Breast epithelium (tissue), 4 donors: ENCODE data around the gene SPATA12. TPM values are rescaled to one million over a fixed set of nuclear protein-coding genes. Genes with fewer than 3 reads are reported as not detected.

Experiments
- DNase-seq, 2 donors: peaks; one replicate each; pipeline ENCODE4 v3.0.0-alpha.2; 2019; ENCODE audit warnings: low spot score in 2 of 2
- H3K27ac ChIP-seq, 2 donors: fragments of 200-600 bp; sonication (generic) in 1 of 2; one replicate each; pipeline ENCODE4 v1.5.1; 2016 to 2019; ENCODE audit warnings: mild to moderate bottlenecking in 1 of 2
- H3K27me3 ChIP-seq, 2 donors: fragments of 200-600 bp; sonication (generic) in 1 of 2; one replicate each; pipeline versions ENCODE4 v1.5.1 to v1.6.0; 2017 to 2019; ENCODE audit warnings: control low read depth in 1 of 2, mild to moderate bottlenecking in 1 of 2
- H3K36me3 ChIP-seq: fragments of 200-600 bp; one replicate; pipeline ENCODE4 v1.5.1; 2019
- H3K4me1 ChIP-seq, 2 donors: fragments of 200-600 bp; sonication (generic); one replicate each; pipeline ENCODE4 v1.5.1; 2016 to 2019; ENCODE audit warnings: control low read depth in 1 of 2
- H3K4me3 ChIP-seq, 3 donors: fragments of 200-600 bp; sonication (generic); 1 replicate in 2 of 3; 2 replicates in 1 of 3; pipeline ENCODE4 v1.5.1; 2016 to 2019; ENCODE audit warnings: mild to moderate bottlenecking in 3 of 3, moderate library complexity in 2 of 3
- H3K9me3 ChIP-seq, 2 donors: fragments of 200-600 bp; sonication (generic) in 1 of 2; one replicate each; pipeline ENCODE4 v1.5.1; 2016 to 2019; ENCODE audit warnings: control low read depth in 1 of 2
- CTCF ChIP-seq, 3 donors: fragments of 450-650 bp; IDR thresholded peaks; one replicate each; pipeline ENCODE4 v1.5.1; 2016 to 2017; ENCODE audit warnings: antibody characterized with exemption in 3 of 3, mild to moderate bottlenecking in 3 of 3, moderate library complexity in 3 of 3
- POLR2A ChIP-seq: fragments of 450-650 bp; IDR thresholded peaks from one replicate; pipeline ENCODE4 v1.6.1; 2016; ENCODE audit warnings: antibody characterized with exemption, mild to moderate bottlenecking, moderate library complexity
- POLR2AphosphoS5 ChIP-seq, 3 donors: sonication (generic); formaldehyde crosslinking; IDR thresholded peaks; one replicate each; pipeline ENCODE4 v1.6.1; 2017; ENCODE audit warnings: antibody characterized with exemption in 3 of 3
- intact Hi-C: fragments of 100-400 bp; cut with DNase I; formaldehyde crosslinking; loops from one replicate; pipeline ENCODE4 v1.15.1; 2023; ENCODE audit warnings: low total_unique reads
- total RNA-seq, 3 donors: library from RNA; depleted of rRNA; stranded (reverse); fragments of >200 nt; gene quantifications; one replicate each; pipeline ENCODE4 v1.1.0, GENCODE V29; 2016

The SPATA12 gene
- total RNA-seq, 3 donors from 2014 or later = 0.29 TPM; not detected in 2

- intact Hi-C loops = no loop called here
- H3K27ac ChIP-seq = peak overlapping the region in 1 of 2 donors; percentile 36
Observed at GRCh38 chr3:57066471-57066870, 6.0 kb downstream of the SPATA12 start.

DNA sequence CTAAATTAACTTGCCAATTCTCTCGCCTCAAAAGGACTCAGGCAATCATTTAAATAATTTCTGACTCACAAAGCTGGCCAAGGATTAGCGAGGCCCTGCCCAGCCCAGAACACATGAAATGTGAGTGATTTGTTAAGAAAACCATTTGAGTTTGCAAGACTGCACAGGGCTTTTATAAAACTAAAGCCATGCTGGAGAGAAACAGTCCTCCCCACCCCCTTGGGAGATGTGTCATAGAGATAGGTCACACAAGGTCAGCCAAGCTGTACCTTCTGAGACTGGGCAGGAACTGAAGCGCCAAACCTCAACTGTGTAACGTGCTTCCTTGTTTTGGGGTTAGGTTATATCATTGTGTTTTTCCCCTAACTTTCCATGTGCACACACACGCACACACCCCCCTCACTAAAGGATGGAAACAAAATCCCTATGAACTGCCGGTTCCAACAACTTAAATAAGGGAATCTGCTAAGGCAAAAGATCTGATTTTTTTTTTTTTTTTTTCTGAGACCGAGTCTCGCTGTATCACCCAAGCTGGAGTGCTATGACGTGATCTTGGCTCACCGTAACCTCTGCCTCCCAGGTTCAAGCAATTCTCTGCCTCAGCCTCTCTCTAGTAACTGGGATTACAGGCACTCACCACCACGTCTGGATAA is 8.1 kb downstream of the SPATA12 start:
- H3K9me3 ChIP-seq = no peaks in the 10 kb centered on the region
- H3K27ac ChIP-seq = peak overlapping the region; percentile 50 to 72
- no peaks in the 10 kb centered on the region for H3K4me1 ChIP-seq
- peak in 1 of 2 donors; percentile 54 for DNase-seq
- H3K36me3 ChIP-seq = no peaks in the 10 kb centered on the region
- intact Hi-C loops = no loop called here
- H3K4me3 ChIP-seq = peak overlapping the region in 1 of 3 donors; percentile 17
- H3K27me3 ChIP-seq = no peaks in the 10 kb centered on the region
- TF ChIP-seq POLR2AphosphoS5 (IDR thresholded peaks at IDR 0.05) = peak; percentile 27 to 69 (median 58)
- no peak for TF ChIP-seq POLR2A

More at GRCh38 chr3:57066471-57066870, 6.0 kb downstream of the SPATA12 start:
- no peak for DNase-seq
- no peak for TF ChIP-seq CTCF (IDR thresholded peaks at IDR 0.05)
- no peak for TF ChIP-seq POLR2A
- TF ChIP-seq POLR2AphosphoS5 (IDR thresholded peaks at IDR 0.05) = no peak
- Histone ChIP-seq H3K4me1 (no peaks in the 10 kb centered on the region), H3K36me3 (no peaks in the 10 kb centered on the region), H3K4me3 (no peak overlapping the region), H3K27me3 (no peaks in the 10 kb centered on the region), H3K9me3 (no peaks in the 10 kb centered on the region)

- DNase-seq = no peak
Observed at GRCh38 chr3:57069503-57069902, 9.0 kb downstream of the SPATA12 start.

DNA sequence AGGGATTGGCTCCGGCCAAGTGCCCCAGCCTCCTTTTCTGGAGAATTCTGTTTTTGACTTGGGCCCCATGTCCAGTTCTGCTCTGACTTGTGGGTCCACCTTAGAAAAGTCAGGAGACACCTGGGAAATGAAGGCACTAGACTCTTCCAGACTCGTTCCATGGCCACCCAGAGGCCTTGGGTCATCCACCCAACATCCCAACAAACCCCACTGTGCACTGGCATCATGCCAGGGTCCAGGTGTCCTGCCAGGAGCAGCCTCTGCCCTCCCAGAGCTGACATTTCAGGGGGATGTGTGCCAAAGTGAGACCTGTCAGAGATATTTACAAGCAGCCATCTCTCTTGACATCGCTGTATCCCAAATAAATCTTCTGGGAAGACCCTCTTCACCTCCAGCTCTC is 13.2 kb downstream of the SPATA12 start:
- no peak overlapping the region for H3K4me3 ChIP-seq
- no peak for TF ChIP-seq POLR2A
- TF ChIP-seq POLR2AphosphoS5 (IDR thresholded peaks at IDR 0.05) = no peak
- TF ChIP-seq CTCF (IDR thresholded peaks at IDR 0.05) = no peak
- intact Hi-C loops = loop anchor here (10.0 kb wide), 1 partner anchor 59 kb away; no protein-coding TSS in a partner anchor
- no peak overlapping the region for H3K27ac ChIP-seq
- H3K36me3 ChIP-seq = no peaks in the 10 kb centered on the region
- no peaks in the 10 kb centered on the region for H3K9me3 ChIP-seq
- no peaks in the 10 kb centered on the region for H3K27me3 ChIP-seq
- no peaks in the 10 kb centered on the region for H3K4me1 ChIP-seq
- DNase-seq = no peak

More at GRCh38 chr3:57069503-57069902, 9.0 kb downstream of the SPATA12 start:
- intact Hi-C loops = no loop called here
- H3K9me3 ChIP-seq = no peaks in the 10 kb centered on the region
- no peaks in the 10 kb centered on the region for H3K36me3 ChIP-seq
- TF ChIP-seq POLR2AphosphoS5 (IDR thresholded peaks at IDR 0.05) (no peak), POLR2A (no peak)
- no peaks in the 10 kb centered on the region for H3K4me1 ChIP-seq
- peak overlapping the region in 1 of 2 donors; percentile 72 for H3K27ac ChIP-seq
- H3K4me3 ChIP-seq = no peak overlapping the region
- no peaks in the 10 kb centered on the region for H3K27me3 ChIP-seq

DNA sequence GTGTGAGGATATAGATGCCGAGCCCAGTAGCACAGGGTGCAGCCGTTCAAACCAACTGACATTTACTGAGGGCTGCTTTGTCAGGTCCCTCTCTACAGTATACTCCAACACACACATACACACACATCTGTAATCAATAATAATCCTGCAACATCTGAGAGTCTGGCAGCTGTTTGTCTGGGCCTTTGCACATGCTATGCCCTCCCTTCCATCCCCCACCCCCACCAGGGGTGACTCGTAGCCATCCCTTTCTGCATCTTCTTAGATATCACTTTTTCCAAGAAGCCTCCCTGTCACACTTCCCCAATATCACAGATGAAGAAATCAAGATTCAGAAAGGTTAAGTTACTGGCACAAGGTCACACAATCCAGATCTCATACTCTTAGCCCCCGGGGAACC is 13.7 kb downstream of the SPATA12 start:
- Histone ChIP-seq H3K9me3 (no peaks in the 10 kb centered on the region), H3K27ac (no peak overlapping the region), H3K4me3 (no peak overlapping the region), H3K27me3 (no peaks in the 10 kb centered on the region), H3K36me3 (no peaks in the 10 kb centered on the region), H3K4me1 (no peaks in the 10 kb centered on the region)
- intact Hi-C loops = loop anchor here (10.0 kb wide), 1 partner anchor 59 kb away; no protein-coding TSS in a partner anchor
- TF ChIP-seq CTCF (IDR thresholded peaks at IDR 0.05) (no peak), POLR2AphosphoS5 (IDR thresholded peaks at IDR 0.05) (no peak), POLR2A (no peak)
- no peak for DNase-seq

DNA sequence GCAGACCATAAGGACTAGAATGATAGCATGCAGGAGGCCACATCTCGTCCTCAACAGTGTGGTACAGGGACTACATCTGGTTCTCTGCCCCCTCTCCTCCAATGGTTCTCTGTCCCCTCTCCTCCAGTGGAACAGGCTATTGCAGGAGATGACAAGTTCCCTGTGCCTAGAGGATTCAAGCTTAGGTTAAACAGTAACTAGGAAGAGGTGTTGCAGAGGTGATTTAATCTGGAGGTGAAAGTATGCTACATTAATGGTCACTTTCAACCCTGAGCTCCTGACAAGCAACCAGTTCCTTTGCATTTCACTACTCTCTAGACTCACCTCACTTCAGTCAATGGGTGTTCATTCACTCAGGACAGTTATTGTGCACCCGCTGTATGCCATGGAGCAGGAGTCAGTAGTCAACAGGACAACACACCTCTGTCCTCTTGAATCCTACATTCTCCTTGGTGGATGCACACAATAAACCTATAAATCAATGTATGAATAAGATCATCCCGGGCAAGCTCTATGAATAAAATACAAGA is 16.0 kb downstream of the SPATA12 start:
- Histone ChIP-seq H3K36me3 (no peaks in the 10 kb centered on the region), H3K27ac (no peak overlapping the region), H3K27me3 (no peaks in the 10 kb centered on the region), H3K9me3 (no peaks in the 10 kb centered on the region), H3K4me1 (no peaks in the 10 kb centered on the region), H3K4me3 (no peak overlapping the region)
- TF ChIP-seq POLR2AphosphoS5 (IDR thresholded peaks at IDR 0.05) = no peak
- no peak for TF ChIP-seq CTCF (IDR thresholded peaks at IDR 0.05)
- TF ChIP-seq POLR2A = no peak
- no peak for DNase-seq
- intact Hi-C loops = loop anchor here (10.0 kb wide), 1 partner anchor 62 kb away; no protein-coding TSS in a partner anchor
